ENCODE data around the gene ZDHHC17. TPM values are rescaled to one million over a fixed set of nuclear protein-coding genes. Genes with fewer than 3 reads are reported as not detected.

ZDHHC17 gene
- total RNA-seq, 2 experiments from 2014 or later = 19.1 to 22.2 TPM

GRCh38 chr12:76883811-76884210 lies 119.9 kb downstream of the ZDHHC17 start:
- Mint-ChIP-seq H3K4me3 (no peak overlapping the region), H3K4me1 (ENCODE audit: low read depth) (no peaks in the 10 kb centered on the region), H3K27ac (no peak overlapping the region), H3K9me3 (no peaks in the 10 kb centered on the region), H3K27me3 (ENCODE audit: low read depth) (peaks cover 10% of the 10 kb centered on the region), H3K36me3 (ENCODE audit: low read depth) (no peaks in the 10 kb centered on the region)
- intact Hi-C loops (cut with micrococcal nuclease) = no loop called here
- DNase-seq = no peak
- CTCF ChIA-PET = interaction anchor here (0.7 kb wide), 1 partner anchor 32 kb away, joined by 3 read pairs; no protein-coding TSS in a partner anchor

DNA sequence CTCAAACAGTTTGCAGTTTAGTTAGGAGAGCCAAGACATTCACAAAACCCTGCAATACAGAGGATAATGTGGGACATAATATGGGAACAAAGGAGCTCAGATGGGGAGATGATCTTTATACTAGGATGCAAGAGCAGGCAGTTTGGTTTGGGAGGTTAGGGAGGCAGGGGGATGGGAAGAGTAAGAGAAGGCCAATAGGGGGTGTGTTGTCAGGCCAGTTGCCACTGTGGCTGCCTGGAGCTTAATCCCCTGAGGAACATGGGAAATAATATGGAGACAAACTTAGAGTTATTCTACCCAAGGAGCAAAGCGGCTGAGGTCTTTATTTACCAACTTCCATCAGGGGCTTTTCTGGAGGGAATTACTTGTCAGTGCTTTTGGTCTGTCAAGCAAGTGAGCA lies 124.9 kb downstream of the ZDHHC17 start:
- intact Hi-C loops (cut with micrococcal nuclease) = no loop called here
- no peak overlapping the region for H3K27ac Mint-ChIP-seq
- H3K4me3 Mint-ChIP-seq = no peak overlapping the region
- no peak for DNase-seq
- H3K36me3 Mint-ChIP-seq (ENCODE audit: low read depth) = no peaks in the 10 kb centered on the region
- CTCF ChIA-PET = no interaction called here
- H3K27me3 Mint-ChIP-seq (ENCODE audit: low read depth) = no peaks in the 10 kb centered on the region
- peaks cover 2% of the 10 kb centered on the region for H3K9me3 Mint-ChIP-seq
- H3K4me1 Mint-ChIP-seq (ENCODE audit: low read depth) = peaks cover 13% of the 10 kb centered on the region

DNA sequence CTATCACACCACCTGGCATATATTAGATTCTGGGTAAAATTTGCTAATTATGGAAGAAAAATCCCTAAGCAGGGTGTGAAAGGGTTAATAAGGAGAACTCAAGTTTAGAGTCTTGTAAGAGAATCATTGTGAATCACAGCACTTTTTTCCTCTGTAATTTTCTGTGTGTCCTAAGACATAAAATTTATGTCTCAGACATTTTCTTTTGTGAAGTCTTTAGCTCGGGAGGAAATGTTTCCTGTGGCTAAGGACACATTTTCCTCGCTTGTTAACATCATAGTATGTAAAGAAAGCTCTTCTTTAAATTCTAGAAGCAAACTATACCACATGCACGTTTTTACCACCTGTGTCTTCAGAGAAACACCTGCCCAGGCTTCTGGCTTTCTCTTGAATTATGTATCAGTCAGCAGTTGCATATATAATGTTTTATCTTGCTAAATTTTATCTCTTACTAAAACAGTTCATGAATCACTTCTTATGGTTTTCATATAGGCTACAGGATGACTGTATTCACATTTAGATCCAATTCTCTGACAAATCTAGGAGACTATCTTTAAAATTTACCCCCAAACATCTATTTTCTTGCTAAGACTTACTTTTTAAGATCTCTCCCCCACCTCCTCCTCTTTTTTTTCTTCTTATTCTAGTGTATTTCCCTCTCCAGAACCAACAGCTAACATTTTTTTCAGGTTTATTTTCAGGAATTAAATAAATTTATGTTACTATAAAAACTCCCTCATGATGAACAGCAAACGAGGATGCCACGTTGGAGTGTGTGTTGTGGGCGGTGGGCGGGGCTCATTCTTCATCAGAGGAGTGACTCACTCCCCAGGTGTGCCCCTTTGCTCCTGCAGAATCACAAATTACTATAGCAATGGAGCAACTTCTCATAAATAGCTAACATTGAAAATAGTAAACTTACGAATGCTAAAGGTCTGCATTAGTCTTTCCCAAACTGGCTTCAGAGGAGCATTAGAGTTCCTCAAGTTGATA lies 126.5 kb downstream of the ZDHHC17 start:
- DNase-seq = peak; percentile 79
- Mint-ChIP-seq H3K36me3 (ENCODE audit: low read depth) (no peaks in the 10 kb centered on the region), H3K4me3 (no peak overlapping the region), H3K4me1 (ENCODE audit: low read depth) (peaks cover 13% of the 10 kb centered on the region), H3K27me3 (ENCODE audit: low read depth) (no peaks in the 10 kb centered on the region), H3K27ac (peak overlapping the region; percentile 18), H3K9me3 (peaks cover 6% of the 10 kb centered on the region)
- CTCF ChIA-PET = interaction anchor here (0.6 kb wide), 1 partner anchor 62 kb away, joined by 4 read pairs; no protein-coding TSS in a partner anchor
- intact Hi-C loops (cut with micrococcal nuclease) = loop anchor here (1.0 to 2.0 kb wide), 2 partner anchors 11 to 30 kb away; partner anchors contain the start of gene CSRP2

DNA sequence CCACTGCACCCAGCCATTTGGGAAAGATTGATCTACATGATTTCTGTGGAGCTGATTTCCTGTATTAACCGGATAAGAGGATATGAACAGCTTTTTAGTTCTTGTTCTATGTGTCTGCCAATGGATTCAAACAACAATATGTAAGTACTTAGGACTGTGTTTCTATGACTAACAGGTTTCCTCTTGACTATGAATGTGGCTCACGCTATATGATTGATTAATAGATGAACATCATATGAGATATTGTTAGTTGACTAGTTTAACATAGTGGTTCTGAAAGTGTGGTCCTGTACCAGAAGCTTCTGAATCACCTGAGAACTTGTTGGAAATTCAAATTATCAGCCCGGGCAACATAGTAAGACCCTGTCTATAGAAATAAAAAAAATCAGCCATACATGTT lies 127.7 kb downstream of the ZDHHC17 start:
- no peak overlapping the region for H3K27ac Mint-ChIP-seq
- H3K9me3 Mint-ChIP-seq = peaks cover 6% of the 10 kb centered on the region
- H3K4me1 Mint-ChIP-seq (ENCODE audit: low read depth) = peaks cover 13% of the 10 kb centered on the region
- no peaks in the 10 kb centered on the region for H3K36me3 Mint-ChIP-seq (ENCODE audit: low read depth)
- no peak overlapping the region for H3K4me3 Mint-ChIP-seq
- CTCF ChIA-PET = no interaction called here
- no peak for DNase-seq
- H3K27me3 Mint-ChIP-seq (ENCODE audit: low read depth) = no peaks in the 10 kb centered on the region
- intact Hi-C loops (cut with micrococcal nuclease) = loop anchor here (2.0 kb wide), 1 partner anchor 29 kb away; no protein-coding TSS in a partner anchor

DNA sequence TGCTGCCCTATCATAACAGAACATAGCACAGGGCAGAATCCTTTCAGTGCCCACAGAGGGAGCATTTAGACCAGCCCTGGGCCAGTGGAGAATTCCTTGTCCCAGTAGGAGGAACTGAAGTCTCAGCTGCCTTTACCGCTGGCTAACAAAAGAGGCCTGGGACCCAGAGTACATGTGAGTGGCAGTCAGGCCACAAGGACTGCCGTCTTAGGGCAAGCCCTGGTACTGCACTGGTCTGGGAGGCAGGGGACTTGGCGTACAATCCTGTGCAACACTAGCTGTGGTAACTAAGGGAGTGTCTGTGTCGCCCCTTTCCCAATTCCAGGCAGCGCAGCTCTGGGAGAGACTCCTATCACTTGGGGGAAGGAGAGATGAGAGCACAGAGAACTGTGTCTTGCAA lies 131.9 kb downstream of the ZDHHC17 start:
- peaks cover 7% of the 10 kb centered on the region for H3K4me1 Mint-ChIP-seq (ENCODE audit: low read depth)
- no peak overlapping the region for H3K27ac Mint-ChIP-seq
- H3K4me3 Mint-ChIP-seq = no peak overlapping the region
- peaks cover 6% of the 10 kb centered on the region for H3K9me3 Mint-ChIP-seq
- CTCF ChIA-PET = no interaction called here
- intact Hi-C loops (cut with micrococcal nuclease) = no loop called here
- H3K27me3 Mint-ChIP-seq (ENCODE audit: low read depth) = no peaks in the 10 kb centered on the region
- no peak for DNase-seq
- no peaks in the 10 kb centered on the region for H3K36me3 Mint-ChIP-seq (ENCODE audit: low read depth)

DNA sequence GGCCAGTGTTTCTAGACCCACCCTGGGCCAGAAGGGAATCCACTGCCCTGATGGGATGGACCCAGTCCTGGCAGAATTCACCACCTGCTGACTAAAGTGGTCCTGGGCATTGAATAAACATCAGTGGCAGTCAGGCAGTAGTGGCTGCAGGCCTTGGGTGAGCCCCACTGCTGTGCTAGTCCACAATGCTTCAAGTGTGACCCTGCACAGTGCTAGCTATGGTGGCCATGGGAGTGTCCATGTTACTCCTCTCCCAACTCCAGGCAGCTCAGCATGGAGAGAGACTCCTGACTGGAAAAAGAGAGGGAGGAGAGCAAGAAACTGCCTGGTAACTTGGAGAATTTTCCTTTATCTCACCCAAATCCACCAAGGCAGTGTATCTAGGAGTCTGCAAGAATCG lies 132.4 kb downstream of the ZDHHC17 start:
- peaks cover 3% of the 10 kb centered on the region for H3K4me1 Mint-ChIP-seq (ENCODE audit: low read depth)
- intact Hi-C loops (cut with micrococcal nuclease) = no loop called here
- H3K9me3 Mint-ChIP-seq = peaks cover 6% of the 10 kb centered on the region
- no peak overlapping the region for H3K27ac Mint-ChIP-seq
- no peaks in the 10 kb centered on the region for H3K27me3 Mint-ChIP-seq (ENCODE audit: low read depth)
- CTCF ChIA-PET = no interaction called here
- no peaks in the 10 kb centered on the region for H3K36me3 Mint-ChIP-seq (ENCODE audit: low read depth)
- DNase-seq = no peak
- H3K4me3 Mint-ChIP-seq = no peak overlapping the region

- intact Hi-C loops (cut with micrococcal nuclease) = no loop called here
- DNase-seq = no peak
- Mint-ChIP-seq H3K4me1 (ENCODE audit: low read depth) (peaks cover 16% of the 10 kb centered on the region), H3K4me3 (no peak overlapping the region), H3K36me3 (ENCODE audit: low read depth) (no peaks in the 10 kb centered on the region), H3K9me3 (peaks cover 6% of the 10 kb centered on the region), H3K27me3 (ENCODE audit: low read depth) (no peaks in the 10 kb centered on the region), H3K27ac (no peak overlapping the region)
- CTCF ChIA-PET = no interaction called here
These were observed 134.5 kb downstream of the ZDHHC17 start for GRCh38 chr12:76898442-76898841.

DNA sequence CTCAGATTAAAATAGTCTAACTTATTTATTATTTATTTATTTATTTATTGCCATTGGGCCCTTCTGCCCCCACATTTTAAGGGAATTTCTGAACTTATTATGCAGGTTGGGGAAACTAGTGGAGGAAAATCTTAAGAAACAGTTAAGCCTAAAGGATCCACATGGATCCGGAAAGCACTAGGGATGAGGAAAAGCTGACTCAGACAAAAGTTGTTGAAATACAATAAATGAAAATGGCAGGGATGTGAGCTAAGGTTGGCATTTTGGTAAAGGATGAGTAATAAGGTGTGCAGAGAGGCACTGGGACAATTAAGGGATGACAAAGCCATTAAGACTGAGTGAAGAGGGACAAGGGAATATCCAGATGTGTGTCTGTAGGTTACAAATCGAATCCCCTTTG lies 135.6 kb downstream of the ZDHHC17 start:
- DNase-seq = no peak
- Mint-ChIP-seq H3K4me3 (no peak overlapping the region), H3K9me3 (no peaks in the 10 kb centered on the region), H3K36me3 (ENCODE audit: low read depth) (no peaks in the 10 kb centered on the region), H3K27me3 (ENCODE audit: low read depth) (no peaks in the 10 kb centered on the region), H3K27ac (no peak overlapping the region), H3K4me1 (ENCODE audit: low read depth) (peaks cover 16% of the 10 kb centered on the region)
- intact Hi-C loops (cut with micrococcal nuclease) = no loop called here
- CTCF ChIA-PET = no interaction called here

DNA sequence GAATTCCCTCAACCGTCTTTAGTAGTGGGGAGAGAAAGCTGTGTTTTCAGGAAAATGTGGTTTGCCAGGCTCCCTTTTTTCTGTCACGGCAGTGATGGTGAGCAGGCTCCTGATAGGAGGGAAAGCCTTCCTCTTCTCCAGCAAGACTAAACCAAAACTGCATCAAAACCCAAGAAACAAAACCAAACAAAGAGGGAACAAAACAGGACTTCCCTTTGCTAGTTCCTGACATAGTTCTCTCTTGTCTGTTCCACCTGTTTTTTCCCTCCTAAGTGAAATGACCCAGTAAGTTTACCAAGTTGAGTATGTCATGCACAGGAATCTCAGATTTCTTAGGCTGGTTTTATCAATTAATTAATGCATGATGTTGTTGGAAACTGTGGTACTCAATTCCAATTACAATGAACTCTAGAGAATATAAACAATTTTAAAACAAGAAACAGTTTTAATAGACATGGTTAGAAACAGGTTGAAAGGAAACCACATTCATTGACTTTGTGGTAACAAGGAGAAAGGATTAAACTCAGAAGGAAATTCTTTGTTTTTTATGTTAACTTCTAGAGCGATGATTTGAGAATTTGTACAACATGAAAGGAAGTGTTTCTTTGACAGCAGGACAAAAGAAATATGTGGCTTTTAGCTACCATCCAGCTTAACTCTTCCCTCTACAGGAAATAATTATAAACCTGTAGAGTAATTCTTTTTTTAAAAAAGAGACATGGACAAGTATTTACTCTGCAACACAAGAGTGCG lies 137.9 kb downstream of the ZDHHC17 start:
- Mint-ChIP-seq H3K36me3 (ENCODE audit: low read depth) (no peaks in the 10 kb centered on the region), H3K27ac (no peak overlapping the region), H3K9me3 (no peaks in the 10 kb centered on the region), H3K27me3 (ENCODE audit: low read depth) (no peaks in the 10 kb centered on the region), H3K4me1 (ENCODE audit: low read depth) (peaks cover 16% of the 10 kb centered on the region), H3K4me3 (no peak overlapping the region)
- CTCF ChIA-PET = interaction anchor here (0.7 kb wide), 1 partner anchor 68 kb away, joined by 3 read pairs; no protein-coding TSS in a partner anchor
- intact Hi-C loops (cut with micrococcal nuclease) = no loop called here
- DNase-seq = no peak

Other genes with a start within 250 kb of the ZDHHC17 start
- gene OSBPL8, start 204.3 kb upstream of the ZDHHC17 start, total RNA-seq = 10 to 100 TPM; 56.8 to 63.7 TPM
- gene CSRP2, start 114.9 kb downstream of the ZDHHC17 start, total RNA-seq = under 1 TPM; 0.62 to 0.86 TPM